Pons (tissue), 1 donor: ENCODE data around the gene UGT1A9.
"Not testable (repeated sequence)": the region's sequence is repeated elsewhere in the genome, so short reads cannot be mapped to it uniquely, and the experiment has no call there.

ENCODE experiments used
- DNase-seq: peaks from one replicate; pipeline ENCODE4 v3.0.0-alpha.2; 2016; ENCODE audit warnings: low spot score

The UGT1A9 gene

GRCh38 chr2:233671290-233672161 is at the start of gene UGT1A9:
UGT1A9 (plus strand) TSS chr2:233671898; CDS start chr2:233671935, 37 bp downstream.
- no peak for DNase-seq

GRCh38 chr2:233627331-233628025 is 44.2 kb upstream of the UGT1A9 start:
- no peak for DNase-seq

- DNase-seq: not testable (repeated sequence)
These were observed 35.4 kb upstream of the UGT1A9 start, which contains the start of gene UGT1A10 for GRCh38 chr2:233636306-233636705. UGT1A10 (plus strand) TSS chr2:233636448; CDS start chr2:233636523, 75 bp downstream.

GRCh38 chr2:233638836-233639235 is 32.9 kb upstream of the UGT1A9 start:
- DNase-seq: no peak

GRCh38 chr2:233639860-233640259 is 31.8 kb upstream of the UGT1A9 start:
- DNase-seq: no peak

- no peak for DNase-seq
These were observed 28.6 kb upstream of the UGT1A9 start for GRCh38 chr2:233643128-233643527.

- not testable (repeated sequence) for DNase-seq
These were observed 25.7 kb upstream of the UGT1A9 start for GRCh38 chr2:233646033-233646432.

GRCh38 chr2:233650981-233651380 is 20.7 kb upstream of the UGT1A9 start:
- DNase-seq: no peak

GRCh38 chr2:233651430-233651829 is 20.3 kb upstream of the UGT1A9 start:
- no peak for DNase-seq

- no peak for DNase-seq
These were observed 17.2 kb upstream of the UGT1A9 start for GRCh38 chr2:233654501-233654900.

GRCh38 chr2:233655043-233655442 is 16.7 kb upstream of the UGT1A9 start:
- DNase-seq: no peak

GRCh38 chr2:233655943-233656342 is 15.8 kb upstream of the UGT1A9 start:
- not testable (repeated sequence) for DNase-seq

GRCh38 chr2:233656443-233656842 is 15.3 kb upstream of the UGT1A9 start:
- DNase-seq: no peak

GRCh38 chr2:233658610-233659009 is 13.1 kb upstream of the UGT1A9 start:
- no peak for DNase-seq

GRCh38 chr2:233663911-233664310 is 7.8 kb upstream of the UGT1A9 start:
- no peak for DNase-seq

GRCh38 chr2:233668605-233669260 is 3.0 kb upstream of the UGT1A9 start:
- DNase-seq: no peak

GRCh38 chr2:233672886-233673285 is 1.2 kb downstream of the UGT1A9 start:
- no peak for DNase-seq

GRCh38 chr2:233673896-233674295 is 2.2 kb downstream of the UGT1A9 start:
- DNase-seq: no peak

GRCh38 chr2:233674314-233674713 is 2.6 kb downstream of the UGT1A9 start:
- no peak for DNase-seq

- no peak for DNase-seq
These were observed 3.3 kb downstream of the UGT1A9 start for GRCh38 chr2:233674995-233675394.

GRCh38 chr2:233676046-233676445 is 4.3 kb downstream of the UGT1A9 start:
- DNase-seq: no peak

GRCh38 chr2:233679196-233679595 is 7.5 kb downstream of the UGT1A9 start:
- DNase-seq: no peak
